Measurements from ENCODE around the gene MYRF.

Gene MYRF

GRCh38 chr11:61719978-61720377 lies 32.5 kb upstream of the MYRF start:
- DNase-seq = no peak

DNA sequence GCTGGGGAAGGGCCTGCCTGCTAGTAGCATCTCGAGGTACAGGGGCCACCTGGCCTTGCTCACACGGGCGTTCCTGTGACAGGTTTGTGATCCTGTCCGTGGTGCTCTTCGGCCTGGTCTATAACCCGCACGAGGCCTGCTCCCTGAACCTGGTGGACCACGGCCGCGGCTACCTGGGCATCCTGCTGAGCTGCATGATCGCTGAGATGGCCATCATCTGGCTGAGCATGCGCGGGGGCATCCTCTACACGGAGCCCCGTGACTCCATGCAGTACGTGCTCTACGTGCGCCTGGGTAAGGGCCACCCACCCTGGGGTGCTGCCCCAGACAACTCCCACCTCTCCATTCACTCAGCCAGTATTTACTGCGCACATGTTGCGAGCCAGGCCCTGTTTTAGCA lies 31.8 kb upstream of the MYRF start:
- no peak for DNase-seq

GRCh38 chr11:61724437-61724836 lies 28.0 kb upstream of the MYRF start:
- no peak for DNase-seq

- no peak for DNase-seq
These were observed 26.6 kb upstream of the MYRF start for GRCh38 chr11:61725781-61726231.

GRCh38 chr11:61726775-61727174 lies 25.7 kb upstream of the MYRF start:
- DNase-seq = no peak

DNA sequence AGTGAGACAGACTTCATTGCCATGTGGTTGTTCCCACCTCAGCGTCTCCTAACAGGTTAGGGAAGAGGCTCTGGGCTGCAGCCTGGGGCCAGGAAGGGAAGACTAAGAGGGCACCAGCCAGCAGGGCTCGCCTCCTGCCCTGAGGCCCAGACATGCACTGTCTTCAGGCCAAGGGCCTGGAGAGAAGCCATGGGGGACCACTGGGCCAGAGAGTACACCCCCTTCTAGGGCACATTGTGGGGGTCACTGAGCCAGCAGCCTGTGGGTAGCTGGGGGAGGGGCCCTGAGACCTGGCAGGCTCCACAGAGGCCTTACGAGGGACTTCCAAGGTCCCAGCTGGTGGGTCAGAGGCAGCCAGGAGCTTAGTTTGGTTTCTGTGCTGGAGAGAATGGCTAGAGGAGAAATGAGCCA lies 25.0 kb upstream of the MYRF start:
- DNase-seq = no peak

- no peak for DNase-seq
These were observed 24.1 kb upstream of the MYRF start for GRCh38 chr11:61728066-61728939.

DNA sequence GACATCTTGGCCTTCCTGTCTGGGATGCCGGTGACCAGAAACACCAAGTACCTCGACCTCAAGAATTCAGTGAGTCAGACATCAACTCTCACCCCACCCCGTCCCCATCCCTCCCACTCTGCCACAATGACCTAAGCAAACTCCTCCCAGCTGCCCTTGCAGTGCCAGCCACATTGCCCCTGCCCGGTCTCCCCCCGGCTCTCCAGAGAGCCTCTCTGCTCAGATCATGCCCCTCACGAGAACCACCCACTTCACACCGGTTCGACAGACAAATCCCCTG lies 23.6 kb upstream of the MYRF start:
- DNase-seq = no peak

DNA sequence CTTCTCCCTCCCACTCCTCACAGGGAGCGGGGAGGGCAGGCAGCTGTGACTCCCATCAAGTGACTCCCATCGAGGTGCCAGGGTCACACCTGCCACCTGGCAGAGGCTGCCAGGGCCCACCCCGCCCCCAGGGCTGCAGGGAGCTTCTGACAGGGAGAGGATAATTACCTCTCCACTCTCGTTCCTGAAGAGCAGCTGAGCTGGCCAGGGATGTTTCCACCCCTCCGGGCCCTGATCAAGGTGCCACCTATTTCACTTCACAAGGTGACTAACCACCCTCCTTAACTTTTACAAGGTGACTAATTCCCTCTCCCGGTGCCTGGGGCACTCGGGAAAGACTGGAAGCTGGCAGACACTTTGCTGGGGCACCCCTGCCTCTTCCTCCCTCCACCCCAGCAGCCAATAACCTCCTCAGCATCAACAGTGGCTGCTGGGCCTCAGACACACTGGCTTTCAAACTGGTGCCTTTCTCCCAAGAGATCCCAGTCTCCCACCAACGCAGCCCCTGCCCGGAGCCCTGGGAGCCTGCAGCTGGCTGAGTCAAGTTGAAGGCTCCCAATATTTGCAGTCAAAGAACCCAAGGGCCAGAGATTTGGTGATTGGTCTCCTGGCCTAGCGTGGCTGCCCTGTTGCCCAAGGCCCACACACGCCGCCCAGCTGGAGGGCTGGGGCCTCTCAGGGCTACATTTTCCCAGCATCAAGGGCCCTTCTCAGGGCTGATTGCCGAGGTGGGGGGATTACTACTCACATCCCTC lies 22.0 kb upstream of the MYRF start:
- no peak for DNase-seq

- no peak for DNase-seq
These were observed 21.1 kb upstream of the MYRF start for GRCh38 chr11:61731211-61731951.

DNA sequence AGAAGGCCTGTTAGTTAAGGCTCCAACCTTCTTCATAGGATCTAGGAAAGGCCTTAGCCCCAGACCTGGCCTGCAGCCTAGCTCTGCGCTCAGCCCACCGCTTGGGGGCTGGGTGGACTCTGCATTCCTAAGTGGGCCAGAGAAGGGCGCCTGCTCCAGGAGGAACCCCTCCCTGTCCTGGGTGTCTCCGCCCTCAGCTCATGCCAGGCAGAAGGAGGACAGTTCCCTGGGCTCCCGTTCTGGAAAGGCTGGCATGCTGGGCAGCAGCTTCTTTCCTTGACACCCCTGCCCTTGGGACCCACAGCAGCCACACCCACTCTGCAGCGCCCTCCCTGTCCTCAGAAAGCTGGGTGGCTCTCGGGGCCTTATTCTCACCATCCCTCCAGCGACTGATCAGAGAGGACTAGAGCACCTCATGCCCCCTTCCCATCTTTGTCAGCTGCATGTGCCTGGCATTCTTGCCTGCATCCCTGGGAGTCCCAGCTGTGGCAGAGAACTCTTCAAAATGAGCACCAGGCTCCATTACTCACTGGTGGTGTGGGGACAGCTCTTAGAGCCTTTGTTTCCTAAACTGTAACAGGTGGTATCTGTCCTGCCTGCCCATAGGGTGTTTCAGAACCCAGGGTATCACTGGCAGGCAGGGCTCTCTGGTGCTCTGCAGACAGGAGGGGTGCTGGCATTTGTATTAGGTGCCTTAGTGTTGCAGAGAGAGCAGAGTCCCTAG lies 20.3 kb upstream of the MYRF start:
- no peak for DNase-seq

- DNase-seq = no peak
These were observed 19.7 kb upstream of the MYRF start for GRCh38 chr11:61732705-61733104.

GRCh38 chr11:61733120-61733978 lies 19.1 kb upstream of the MYRF start:
- peak; percentile 82 for DNase-seq

DNA sequence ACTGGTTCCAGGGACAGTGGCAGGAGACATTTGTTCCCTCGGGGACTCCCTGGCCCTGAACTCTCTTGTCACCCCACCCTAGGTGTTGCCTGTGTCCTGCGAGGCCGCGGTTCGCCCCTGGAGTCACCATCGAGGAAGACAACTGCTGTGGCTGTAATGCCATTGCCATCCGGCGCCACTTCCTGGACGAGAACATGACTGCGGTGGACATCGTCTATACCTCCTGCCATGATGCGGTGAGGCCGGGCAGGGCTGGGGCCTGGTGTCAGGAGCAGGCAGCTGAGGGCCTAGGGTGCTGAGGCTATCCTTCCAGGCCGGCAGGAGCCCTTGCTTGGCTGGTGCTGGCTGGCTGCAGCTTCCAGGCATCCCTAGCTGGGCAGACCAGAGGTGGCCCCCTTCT lies 17.7 kb upstream of the MYRF start:
- DNase-seq = no peak

DNA sequence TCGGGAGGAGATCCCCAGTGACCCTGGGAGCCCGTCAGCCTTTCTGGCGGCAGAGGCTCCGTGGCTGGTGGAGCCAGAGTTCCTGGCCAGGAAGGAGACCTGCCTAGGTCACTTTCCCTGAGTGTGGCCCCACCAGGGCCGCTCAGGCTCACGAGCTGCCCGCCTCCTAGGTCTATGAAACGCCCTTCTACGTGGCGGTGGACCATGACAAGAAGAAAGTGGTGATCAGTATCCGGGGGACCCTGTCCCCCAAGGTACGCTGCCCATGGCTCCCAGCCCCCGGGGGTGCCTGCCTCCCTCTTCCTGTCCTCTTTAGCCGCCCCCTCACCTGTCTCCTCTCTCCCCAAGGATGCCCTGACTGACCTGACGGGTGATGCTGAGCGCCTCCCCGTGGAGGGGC lies 17.0 kb upstream of the MYRF start:
- DNase-seq = no peak

DNA sequence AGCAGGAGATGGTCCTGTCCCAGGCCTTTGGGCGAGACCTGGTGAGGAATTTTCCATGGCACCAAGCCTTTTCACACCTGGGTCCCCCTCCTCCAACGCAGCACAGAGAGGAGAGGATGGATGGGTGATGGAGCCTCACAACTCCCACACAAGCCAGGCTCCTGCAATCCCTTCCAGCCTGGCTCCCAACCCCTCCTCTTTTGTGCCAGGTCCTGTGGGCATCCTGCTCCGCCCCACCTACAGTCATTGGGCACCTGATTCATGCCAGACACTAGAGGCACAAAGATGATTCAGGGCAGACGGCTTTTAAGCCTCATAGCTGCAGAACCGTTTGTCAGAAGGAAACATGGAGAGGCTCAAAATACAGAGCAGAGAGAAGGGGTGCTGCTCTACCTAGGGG lies 16.1 kb upstream of the MYRF start:
- DNase-seq = no peak

GRCh38 chr11:61737131-61737530 lies 15.3 kb upstream of the MYRF start:
- DNase-seq = no peak

GRCh38 chr11:61737636-61738386 lies 14.6 kb upstream of the MYRF start:
- no peak for DNase-seq

- no peak for DNase-seq
These were observed 13.7 kb upstream of the MYRF start for GRCh38 chr11:61738776-61739175.

- no peak for DNase-seq
These were observed 13.0 kb upstream of the MYRF start for GRCh38 chr11:61739413-61739812.

GRCh38 chr11:61739966-61740365 lies 12.5 kb upstream of the MYRF start:
- no peak for DNase-seq

All from CD4-positive, alpha-beta T cell treated with Interferon gamma for 1 hour (primary cell).